HEK293T (cell line): Measurements from ENCODE around the gene MPL.

Experiments
- CTCF ChIA-PET: fragments of 350-600 bp; formaldehyde crosslinking; extraction: SDS; loops from one replicate; lab custom pipeline; 2021; ENCODE audit warnings: antibody characterized with exemption, inconsistent platforms; lab: Yijun Ruan, JAX
- POLR2A ChIA-PET: fragments of 350-600 bp; formaldehyde crosslinking; extraction: SDS; loops from one replicate; lab custom pipeline; 2020; ENCODE audit warnings: antibody characterized with exemption, inconsistent platforms; lab: Yijun Ruan, JAX
- DNase-seq: peaks from one replicate; pipeline ENCODE4 v3.0.0; 2012; ENCODE audit warnings: mixed read lengths; ENCODE audit errors: extremely low spot score
- ARNT ChIP-seq: fragments of 450-650 bp; IDR thresholded peaks from 2 replicates; pipeline ENCODE4 v1.6.1; 2017; ENCODE audit warnings: mild to moderate bottlenecking
- BHLHE40 ChIP-seq: fragments of 450-650 bp; IDR thresholded peaks from 2 replicates; pipeline ENCODE4 v1.6.1; 2016; ENCODE audit warnings: mild to moderate bottlenecking, moderate library complexity, borderline replicate concordance
- CTBP1 ChIP-seq: fragments of 450-650 bp; IDR thresholded peaks from 2 replicates; pipeline ENCODE4 v1.6.1; 2016; ENCODE audit warnings: borderline replicate concordance
- ELF4 ChIP-seq: fragments of 450-650 bp; IDR thresholded peaks from 2 replicates; pipeline ENCODE4 v1.6.1; 2017; ENCODE audit warnings: antibody characterized with exemption
- FOXA1 ChIP-seq: fragments of 450-650 bp; IDR thresholded peaks from 2 replicates; pipeline ENCODE4 v1.6.1; 2016; ENCODE audit warnings: mild to moderate bottlenecking
- FOXK2 ChIP-seq: fragments of 450-650 bp; IDR thresholded peaks from 2 replicates; pipeline ENCODE4 v1.6.1; 2016; ENCODE audit warnings: mild to moderate bottlenecking
- FOXM1 ChIP-seq: fragments of 450-650 bp; IDR thresholded peaks from 2 replicates; pipeline ENCODE4 v1.6.1; 2017; ENCODE audit warnings: mild to moderate bottlenecking, borderline replicate concordance
- HDGF ChIP-seq: fragments of 450-650 bp; IDR thresholded peaks from 2 replicates; pipeline ENCODE4 v1.6.1; 2017; ENCODE audit warnings: antibody characterized with exemption, borderline replicate concordance
- L3MBTL2 ChIP-seq: fragments of 450-650 bp; conservative IDR thresholded peaks from 2 replicates; pipeline ENCODE4 v1.6.1; 2016; ENCODE audit warnings: mild to moderate bottlenecking
- LEF1 ChIP-seq: fragments of 450-650 bp; IDR thresholded peaks from 2 replicates; pipeline ENCODE4 v1.6.1; 2017; ENCODE audit warnings: mild to moderate bottlenecking, borderline replicate concordance
- NFRKB ChIP-seq: fragments of 450-650 bp; IDR thresholded peaks from 2 replicates; pipeline ENCODE4 v1.6.1; 2016; ENCODE audit warnings: mild to moderate bottlenecking, moderate library complexity
- PKNOX1 ChIP-seq: fragments of 450-650 bp; IDR thresholded peaks from 2 replicates; pipeline ENCODE4 v1.6.1; 2016
- SP1 ChIP-seq: fragments of 450-650 bp; IDR thresholded peaks from 2 replicates; pipeline ENCODE4 v1.6.1; 2017
- SUZ12 ChIP-seq: fragments of 450-650 bp; IDR thresholded peaks from 2 replicates; pipeline ENCODE4 v1.6.1; 2016; ENCODE audit warnings: mild to moderate bottlenecking
- TARDBP ChIP-seq: fragments of 450-650 bp; IDR thresholded peaks from 2 replicates; pipeline ENCODE4 v1.6.1; 2016
- ZNF384 ChIP-seq: fragments of 450-650 bp; IDR thresholded peaks from 2 replicates; pipeline ENCODE4 v1.6.1; 2016

Gene MPL

GRCh38 chr1:43348343-43348808 lies 10.8 kb downstream of the MPL start:
- ChIA-PET POLR2A (interaction anchor here (0.6 to 4.5 kb wide), 13 partner anchors 9 to 1645 kb away, joined by 3 to 39 read pairs (median 4); partner anchors contain the start of genes CDC20, MED8, MPL and SZT2), CTCF (no interaction called here)
- TF ChIP-seq SP1 (no peak), SUZ12 (no peak)
- DNase-seq: peak; percentile 36

GRCh38 chr1:43348809-43349593 lies 11.4 kb downstream of the MPL start:
- ChIA-PET CTCF (no interaction called here), POLR2A (interaction anchor here (0.6 to 4.5 kb wide), 12 partner anchors 9 to 67 kb away, joined by 3 to 39 read pairs (median 4); partner anchors contain the start of genes CDC20, MED8, MPL and SZT2)
- DNase-seq: peak; percentile 95
- TF ChIP-seq FOXK2 (no peak), BHLHE40 (no peak), FOXM1 (no peak), LEF1 (no peak), L3MBTL2 (peak; percentile 94), PKNOX1 (no peak), ELF4 (no peak)

- ChIA-PET POLR2A (interaction anchor here (1.5 to 4.5 kb wide), 3 partner anchors 8 to 40 kb away, joined by 3 to 39 read pairs (median 4); partner anchors contain the start of genes CDC20, MED8 and SZT2), CTCF (interaction anchor here (0.6 kb wide), 1 partner anchor 8 kb away, joined by 3 read pairs; no protein-coding TSS in a partner anchor)
- TF ChIP-seq FOXK2 (no peak), LEF1 (no peak), ZNF384 (no peak), L3MBTL2 (peak; percentile 44; the same call in 1 of the 2 replicates)
- DNase-seq: no peak
Observed at GRCh38 chr1:43349594-43350306, 12.1 kb downstream of the MPL start.

DNA sequence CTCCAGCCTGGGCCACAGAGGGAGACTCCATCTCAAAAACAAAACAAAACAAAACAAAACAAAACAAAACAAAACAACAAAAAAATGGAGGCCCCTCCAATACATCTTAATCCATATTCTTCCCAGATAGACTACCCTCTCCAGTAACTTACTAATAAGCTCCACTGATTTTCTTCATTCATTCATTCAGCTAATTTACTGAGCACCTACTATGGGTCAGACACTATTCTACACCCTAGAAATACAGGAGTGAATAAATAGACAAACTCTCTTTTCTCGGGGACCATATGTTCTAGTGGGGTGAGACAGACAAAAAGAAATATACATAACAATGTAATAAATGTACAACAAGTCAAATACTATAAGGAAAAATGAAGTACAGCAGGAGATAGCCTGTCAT lies 13.4 kb downstream of the MPL start:
- ChIA-PET POLR2A (interaction anchor here (4.5 kb wide), 1 partner anchor 7 kb away, joined by 39 read pairs; the partner anchor contains the start of gene CDC20), CTCF (interaction anchor here (0.9 kb wide), 1 partner anchor 40 kb away, joined by 3 read pairs; no protein-coding TSS in a partner anchor)
- TF ChIP-seq BHLHE40: no peak
- TF ChIP-seq SUZ12: no peak
- no peak for TF ChIP-seq ZNF384
- no peak for TF ChIP-seq NFRKB
- no peak for TF ChIP-seq L3MBTL2
- DNase-seq: no peak

- DNase-seq: no peak
- TF ChIP-seq LEF1 (no peak), PKNOX1 (no peak), L3MBTL2 (no peak), ARNT (no peak), CTBP1 (no peak), ELF4 (no peak), SP1 (no peak), NFRKB (no peak)
- POLR2A ChIA-PET: interaction anchor here (0.8 kb wide), 1 partner anchor 37 kb away, joined by 3 read pairs; no protein-coding TSS in a partner anchor
- CTCF ChIA-PET: no interaction called here
Observed at GRCh38 chr1:43351421-43352350, 14.1 kb downstream of the MPL start.

GRCh38 chr1:43352351-43352705 lies 14.7 kb downstream of the MPL start:
- TF ChIP-seq TARDBP: no peak
- DNase-seq: no peak
- ChIA-PET POLR2A (interaction anchor here (1.1 kb wide), 1 partner anchor 298 kb away, joined by 3 read pairs; the partner anchor contains the start of gene KDM4A), CTCF (no interaction called here)

GRCh38 chr1:43352881-43353280 lies 15.3 kb downstream of the MPL start:
- ChIA-PET CTCF (no interaction called here), POLR2A (interaction anchor here (1.1 kb wide), 1 partner anchor 297 kb away, joined by 3 read pairs; the partner anchor contains the start of gene KDM4A)
- TF ChIP-seq ARNT: no peak
- no peak for TF ChIP-seq CTBP1
- TF ChIP-seq SUZ12: no peak
- no peak for TF ChIP-seq BHLHE40
- TF ChIP-seq FOXK2: no peak
- no peak for TF ChIP-seq ELF4
- no peak for TF ChIP-seq NFRKB
- TF ChIP-seq HDGF: no peak
- no peak for TF ChIP-seq PKNOX1
- TF ChIP-seq FOXM1: no peak
- no peak for TF ChIP-seq L3MBTL2
- TF ChIP-seq ZNF384: no peak
- TF ChIP-seq TARDBP: no peak
- TF ChIP-seq FOXA1: no peak
- no peak for TF ChIP-seq SP1
- no peak for TF ChIP-seq LEF1
- no peak for DNase-seq
